Activated naive CD8-positive, alpha-beta T cell treated with anti-CD3 and anti-CD28 coated beads, Interleukin-2, amount 10 ng/mL, durations not matched to agents 7 days and 5 days (primary cell): Measurements from ENCODE around the gene PLXNA1. TPM values are rescaled to one million over a fixed set of nuclear protein-coding genes. Genes with fewer than 3 reads are reported as not detected.

ENCODE experiments used
- ATAC-seq: fragments of 150-1000 bp; cut with Tn5 transposase; one replicate; pipeline ENCODE4 v1.10.0; 2021; ENCODE audit warnings: low read depth, moderate library complexity
- POLR2A ChIA-PET: fragments of 350-600 bp; sonication (Branson Sonifier 250); formaldehyde crosslinking; loops from one replicate; lab custom pipeline; 2021; ENCODE audit warnings: antibody characterized with exemption; lab: Charles Lee
- DNase-seq: peaks from one replicate; pipeline ENCODE4 v3.0.0; 2021
- H3K27ac Mint-ChIP-seq: one replicate; pipeline ENCODE4 v1.8.0; 2022; ENCODE audit warnings: mild to moderate bottlenecking, mixed read lengths
- H3K27me3 Mint-ChIP-seq: one replicate; pipeline ENCODE4 v1.8.0; 2022; ENCODE audit warnings: mild to moderate bottlenecking, moderate library complexity, mixed read lengths
- H3K36me3 Mint-ChIP-seq: one replicate; pipeline ENCODE4 v1.8.0; 2021; ENCODE audit warnings: mild to moderate bottlenecking, mixed read lengths
- H3K4me1 Mint-ChIP-seq: one replicate; pipeline ENCODE4 v1.8.0; 2021; ENCODE audit warnings: mixed read lengths
- H3K4me3 Mint-ChIP-seq: one replicate; pipeline ENCODE4 v1.8.0; 2022; ENCODE audit warnings: mild to moderate bottlenecking, moderate library complexity, mixed read lengths
- H3K9me3 Mint-ChIP-seq: one replicate; pipeline ENCODE4 v1.8.0; 2021; ENCODE audit warnings: mixed read lengths
- total RNA-seq, 2 experiments: library from RNA; stranded (reverse); gene quantifications; one replicate each; pipeline ENCODE4 v1.2.3, GENCODE V29; 2021

PLXNA1 gene
- total RNA-seq, 2 experiments from 2014 or later: 5.7 to 5.8 TPM

DNA sequence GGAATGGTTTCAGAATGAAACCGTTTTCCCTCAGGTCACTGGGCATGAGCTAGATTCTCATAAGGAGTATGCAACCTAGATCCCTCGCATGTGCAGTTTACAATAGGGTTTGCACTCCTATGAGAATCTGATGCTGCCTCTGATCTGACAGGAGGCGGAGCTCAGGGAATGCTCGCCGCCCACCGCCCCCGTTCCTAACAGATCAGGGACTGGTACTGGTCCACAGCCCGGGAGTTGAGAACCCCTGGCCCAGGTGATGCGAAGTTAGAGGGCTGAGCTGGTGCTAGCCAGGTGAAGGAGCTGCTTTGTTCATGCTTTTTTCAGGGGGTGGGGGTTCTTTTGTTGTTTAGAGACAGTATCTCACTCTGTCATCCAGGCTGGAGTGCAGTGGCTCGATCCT lies 15.5 kb upstream of the PLXNA1 start:
- Mint-ChIP-seq H3K9me3 (no peaks in the 10 kb centered on the region), H3K4me1 (peaks cover 2% of the 10 kb centered on the region), H3K27me3 (peaks cover 22% of the 10 kb centered on the region), H3K27ac (no peak overlapping the region), H3K4me3 (no peak overlapping the region), H3K36me3 (no peaks in the 10 kb centered on the region)
- POLR2A ChIA-PET: no interaction called here
- DNase-seq (no peak), ATAC-seq (no peak)

DNA sequence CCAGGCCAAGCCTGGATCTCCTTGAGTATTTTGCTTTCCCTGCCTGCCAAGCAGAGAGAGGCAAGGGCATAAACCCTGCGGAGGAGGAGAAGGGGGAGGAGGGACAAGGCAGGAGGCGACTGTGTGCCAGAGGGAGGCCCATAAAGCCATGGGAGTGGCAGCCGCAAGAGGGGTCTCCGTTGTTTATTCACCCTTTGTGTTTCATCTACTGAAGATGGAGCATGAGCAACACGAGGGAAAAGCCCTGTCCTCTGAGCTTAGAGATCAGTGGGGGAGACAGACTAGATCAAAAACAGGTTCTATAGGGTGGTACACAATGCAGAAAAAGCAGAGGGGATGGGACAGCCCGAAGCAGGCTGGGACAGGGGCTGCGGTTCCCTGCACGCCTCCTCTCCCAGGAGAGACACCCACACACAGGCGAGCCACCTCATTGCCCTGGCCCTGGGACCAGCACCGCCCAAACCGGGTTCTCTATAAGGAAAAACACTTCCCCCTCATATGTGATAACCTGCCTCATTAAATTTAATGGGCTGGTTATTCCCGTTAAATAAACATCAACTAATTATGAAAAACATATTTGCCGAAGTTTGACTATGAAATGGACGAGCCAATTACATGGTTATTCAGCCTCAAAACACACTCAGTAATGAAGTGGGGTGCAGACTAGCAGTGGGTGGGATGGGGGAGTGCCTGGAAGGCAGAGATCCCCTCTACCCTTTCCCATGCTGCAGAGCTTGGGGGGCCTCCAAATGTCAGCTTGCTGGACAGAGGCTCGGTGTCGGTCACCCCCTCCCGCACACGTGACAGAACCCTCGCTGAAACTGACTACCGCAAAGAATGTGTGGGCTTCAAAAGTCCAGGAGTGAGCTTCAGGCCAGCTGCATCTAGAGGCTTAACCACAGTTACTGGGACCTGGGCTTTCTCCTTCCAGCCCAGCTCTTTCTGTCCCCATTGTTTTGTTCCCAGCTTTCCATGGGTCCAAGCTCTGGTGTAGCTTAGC lies 14.2 kb upstream of the PLXNA1 start:
- Mint-ChIP-seq H3K9me3 (no peaks in the 10 kb centered on the region), H3K27me3 (peaks cover 22% of the 10 kb centered on the region), H3K4me3 (no peak overlapping the region), H3K27ac (no peak overlapping the region), H3K36me3 (no peaks in the 10 kb centered on the region), H3K4me1 (peaks cover 2% of the 10 kb centered on the region)
- ATAC-seq (no peak), DNase-seq (no peak)
- POLR2A ChIA-PET: no interaction called here

DNA sequence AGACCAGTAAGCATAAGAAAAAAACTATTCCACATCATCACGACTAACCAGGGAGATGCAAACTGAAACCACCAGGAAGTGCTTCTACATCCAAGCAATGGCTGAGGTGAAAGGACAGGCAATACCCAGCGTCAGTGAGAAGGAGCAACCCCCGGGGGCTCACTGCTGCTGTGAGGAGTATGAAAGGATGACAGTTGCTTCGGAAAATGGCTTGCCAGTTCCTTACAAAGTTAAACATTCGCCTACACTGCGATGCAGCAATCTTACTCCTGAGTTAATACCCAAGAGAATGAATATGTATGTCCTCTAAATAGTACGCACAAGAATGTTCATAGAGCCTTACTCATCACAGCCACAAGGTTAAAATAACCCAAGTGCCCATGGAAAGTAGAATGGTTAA lies 13.3 kb upstream of the PLXNA1 start:
- Mint-ChIP-seq H3K4me3 (no peak overlapping the region), H3K4me1 (peaks cover 2% of the 10 kb centered on the region), H3K36me3 (no peaks in the 10 kb centered on the region), H3K9me3 (peaks cover 2% of the 10 kb centered on the region), H3K27ac (no peak overlapping the region), H3K27me3 (peaks cover 24% of the 10 kb centered on the region)
- DNase-seq (no peak), ATAC-seq (no peak)
- POLR2A ChIA-PET: no interaction called here

DNA sequence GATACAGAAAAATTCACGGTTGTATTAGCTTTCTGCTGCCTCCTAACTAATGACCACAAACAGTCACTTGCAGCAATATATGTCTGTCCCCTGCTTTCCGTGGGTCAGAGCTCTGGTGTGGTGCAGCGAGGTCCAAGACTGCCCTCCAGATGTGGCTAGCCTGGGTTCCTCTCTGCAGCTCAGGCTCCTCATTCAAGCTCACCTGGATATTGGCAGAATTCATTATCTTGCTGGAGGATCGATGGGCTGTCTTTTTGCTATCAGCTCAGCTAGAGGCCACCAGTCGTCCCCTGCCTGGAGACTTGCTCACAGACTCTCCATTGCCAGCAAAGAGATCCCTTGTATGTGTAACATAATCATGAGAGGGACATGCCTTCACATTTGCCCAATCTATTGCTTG lies 12.8 kb upstream of the PLXNA1 start:
- peaks cover 3% of the 10 kb centered on the region for H3K36me3 Mint-ChIP-seq
- DNase-seq (no peak), ATAC-seq (no peak)
- peaks cover 2% of the 10 kb centered on the region for H3K9me3 Mint-ChIP-seq
- no peak overlapping the region for H3K27ac Mint-ChIP-seq
- no peak overlapping the region for H3K4me3 Mint-ChIP-seq
- peaks cover 2% of the 10 kb centered on the region for H3K4me1 Mint-ChIP-seq
- POLR2A ChIA-PET: no interaction called here
- H3K27me3 Mint-ChIP-seq: peaks cover 24% of the 10 kb centered on the region

DNA sequence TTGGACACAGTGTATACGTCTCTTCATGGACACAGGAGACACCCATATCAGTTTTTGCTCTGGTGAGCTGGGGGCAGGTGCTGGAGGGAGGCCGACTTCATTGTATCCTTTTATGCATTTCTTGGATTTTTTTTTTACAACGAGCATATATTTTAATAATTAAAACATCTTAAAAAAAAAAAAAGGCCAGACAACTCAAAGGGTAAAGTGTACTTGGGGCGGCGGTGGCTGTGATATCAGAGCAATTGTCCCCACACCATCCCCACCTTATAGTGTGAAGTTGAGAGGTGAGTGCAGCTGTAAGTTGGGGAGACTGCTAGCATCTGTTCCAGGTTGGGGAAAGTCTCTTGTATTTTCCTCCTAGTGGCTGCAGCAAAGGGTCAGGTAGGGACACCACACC lies 12.0 kb upstream of the PLXNA1 start:
- H3K9me3 Mint-ChIP-seq: peaks cover 2% of the 10 kb centered on the region
- POLR2A ChIA-PET: no interaction called here

DNA sequence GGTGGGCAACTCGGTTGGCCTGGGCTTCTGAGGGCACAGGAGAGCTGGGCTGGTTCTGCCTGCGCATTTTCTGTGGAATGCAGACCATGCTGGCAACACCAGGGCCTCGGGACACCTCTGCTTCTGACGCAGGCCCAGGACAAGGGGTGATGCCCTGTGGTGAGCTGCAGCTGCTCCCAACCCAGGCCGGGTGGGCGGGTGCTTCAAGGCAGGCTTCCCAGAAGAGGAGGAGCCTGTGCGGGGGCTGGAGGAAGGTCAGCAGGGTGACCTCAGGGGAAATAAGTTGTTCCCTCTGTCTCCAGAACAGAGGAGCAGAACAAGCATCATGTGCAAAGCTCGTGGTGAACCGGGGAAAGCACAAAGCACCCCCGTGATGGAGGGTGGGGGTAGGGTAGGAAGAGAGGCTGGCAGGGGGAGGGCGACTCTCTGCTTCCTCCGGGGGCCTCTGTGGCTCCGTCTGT lies 11.0 kb upstream of the PLXNA1 start:
- no peak for DNase-seq
- H3K4me1 Mint-ChIP-seq: no peaks in the 10 kb centered on the region

More for the DNA sequence above, 12.0 kb upstream of the PLXNA1 start:
- ATAC-seq: no peak
- Mint-ChIP-seq H3K4me1 (peaks cover 2% of the 10 kb centered on the region), H3K36me3 (peaks cover 3% of the 10 kb centered on the region), H3K4me3 (no peak overlapping the region), H3K27ac (no peak overlapping the region), H3K27me3 (peaks cover 24% of the 10 kb centered on the region)
- no peak for DNase-seq

DNA sequence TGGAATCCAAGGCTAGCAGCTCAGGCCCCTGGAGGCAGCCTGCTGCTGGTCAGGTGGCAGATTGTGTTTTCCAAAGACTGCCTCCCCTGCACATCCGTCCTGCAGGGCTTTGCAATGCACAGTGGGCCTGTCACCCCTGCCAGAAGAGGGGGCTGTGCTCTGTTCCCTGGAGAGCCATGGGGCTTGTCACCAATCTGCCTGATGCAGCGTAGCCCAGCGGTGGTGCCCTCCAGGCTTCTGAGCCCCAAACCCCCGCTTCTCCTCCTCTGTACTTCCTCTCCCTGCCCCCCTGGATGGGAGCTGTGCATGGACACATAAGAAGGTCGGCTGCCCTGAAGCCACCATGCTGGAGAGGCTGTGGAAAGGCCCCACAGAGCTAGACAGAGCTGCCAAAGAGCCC lies 10.0 kb upstream of the PLXNA1 start:
- H3K9me3 Mint-ChIP-seq: peaks cover 2% of the 10 kb centered on the region
- POLR2A ChIA-PET: no interaction called here
- ATAC-seq (no peak), DNase-seq (no peak)
- no peaks in the 10 kb centered on the region for H3K4me1 Mint-ChIP-seq
- H3K4me3 Mint-ChIP-seq: no peak overlapping the region
- no peak overlapping the region for H3K27ac Mint-ChIP-seq
- peaks cover 24% of the 10 kb centered on the region for H3K27me3 Mint-ChIP-seq
- peaks cover 3% of the 10 kb centered on the region for H3K36me3 Mint-ChIP-seq

More for the DNA sequence above, 11.0 kb upstream of the PLXNA1 start:
- peaks cover 3% of the 10 kb centered on the region for H3K36me3 Mint-ChIP-seq
- ATAC-seq: no peak
- no peak overlapping the region for H3K4me3 Mint-ChIP-seq
- POLR2A ChIA-PET: no interaction called here
- H3K27ac Mint-ChIP-seq: no peak overlapping the region
- H3K9me3 Mint-ChIP-seq: peaks cover 2% of the 10 kb centered on the region
- peaks cover 24% of the 10 kb centered on the region for H3K27me3 Mint-ChIP-seq

DNA sequence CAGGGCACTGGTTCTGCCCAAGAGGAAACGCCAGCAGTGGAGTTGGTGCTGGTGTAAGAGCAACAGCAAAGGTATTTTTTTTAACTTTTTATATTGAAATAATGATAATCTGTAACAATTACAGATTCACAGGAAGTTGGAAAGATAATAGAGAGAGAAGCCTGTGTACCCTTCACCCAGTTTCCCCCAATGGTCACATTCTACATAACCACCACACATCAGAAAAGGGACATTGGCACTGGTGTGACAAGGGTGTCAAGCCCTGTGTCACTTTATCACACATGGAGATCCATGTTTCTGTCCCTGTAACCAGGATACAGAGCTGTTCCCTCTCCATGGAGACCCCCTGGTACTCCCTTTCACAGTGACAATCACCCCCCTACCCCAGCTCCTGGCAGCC lies 9.1 kb upstream of the PLXNA1 start:
- Mint-ChIP-seq H3K9me3 (peaks cover 2% of the 10 kb centered on the region), H3K4me3 (no peak overlapping the region), H3K4me1 (no peaks in the 10 kb centered on the region), H3K27me3 (peaks cover 20% of the 10 kb centered on the region), H3K27ac (no peak overlapping the region), H3K36me3 (peaks cover 3% of the 10 kb centered on the region)
- DNase-seq (no peak), ATAC-seq (no peak)
- POLR2A ChIA-PET: no interaction called here

DNA sequence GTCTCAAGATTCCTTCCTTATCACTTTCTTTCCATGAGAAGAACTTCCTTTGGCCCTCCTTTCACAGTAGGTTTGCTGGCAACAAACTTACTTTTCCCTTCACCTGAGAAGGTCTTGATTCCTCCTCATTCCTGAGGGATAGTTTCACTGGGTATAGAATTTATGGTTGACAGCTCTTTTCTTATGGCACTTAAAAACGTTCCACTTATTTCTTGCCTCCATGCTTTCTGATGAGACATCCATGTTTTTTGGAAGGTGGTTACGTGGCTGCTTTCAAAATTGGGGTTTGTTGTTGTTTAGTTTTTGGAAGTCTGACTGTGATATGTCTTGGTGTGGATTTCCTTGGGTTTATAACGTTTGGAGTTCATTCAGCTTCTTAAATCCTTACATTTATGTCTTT lies 8.2 kb upstream of the PLXNA1 start:
- ATAC-seq (no peak), DNase-seq (no peak)
- no peak overlapping the region for H3K4me3 Mint-ChIP-seq
- H3K27ac Mint-ChIP-seq: no peak overlapping the region
- H3K36me3 Mint-ChIP-seq: peaks cover 3% of the 10 kb centered on the region
- peaks cover 14% of the 10 kb centered on the region for H3K27me3 Mint-ChIP-seq
- H3K9me3 Mint-ChIP-seq: peaks cover 2% of the 10 kb centered on the region
- H3K4me1 Mint-ChIP-seq: peaks cover 5% of the 10 kb centered on the region
- POLR2A ChIA-PET: no interaction called here

DNA sequence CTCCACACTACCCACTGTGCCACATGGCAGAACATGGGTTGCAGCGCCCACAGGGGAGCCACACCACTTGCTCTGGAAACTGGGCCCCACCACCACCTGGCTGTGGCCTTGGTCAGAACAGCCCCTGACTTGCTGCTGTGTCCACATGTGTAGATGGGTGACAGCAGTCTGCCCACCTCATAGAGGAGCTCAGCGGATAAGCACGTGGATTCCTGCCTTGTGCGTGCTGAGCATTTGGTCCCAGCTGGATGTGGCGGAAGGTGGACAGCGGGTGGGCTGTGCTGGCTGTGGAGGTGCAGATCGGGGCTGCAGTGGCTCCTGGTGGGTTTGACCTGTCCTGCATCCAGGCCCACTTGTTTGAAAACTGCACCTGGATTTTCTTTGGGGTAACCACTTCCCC lies 6.0 kb upstream of the PLXNA1 start:
- POLR2A ChIA-PET: no interaction called here
- Mint-ChIP-seq H3K27me3 (peaks cover 13% of the 10 kb centered on the region), H3K9me3 (peaks cover 2% of the 10 kb centered on the region), H3K27ac (no peak overlapping the region), H3K4me3 (no peak overlapping the region), H3K4me1 (peaks cover 9% of the 10 kb centered on the region), H3K36me3 (peaks cover 3% of the 10 kb centered on the region)
- DNase-seq: no peak
- ATAC-seq: no peak

DNA sequence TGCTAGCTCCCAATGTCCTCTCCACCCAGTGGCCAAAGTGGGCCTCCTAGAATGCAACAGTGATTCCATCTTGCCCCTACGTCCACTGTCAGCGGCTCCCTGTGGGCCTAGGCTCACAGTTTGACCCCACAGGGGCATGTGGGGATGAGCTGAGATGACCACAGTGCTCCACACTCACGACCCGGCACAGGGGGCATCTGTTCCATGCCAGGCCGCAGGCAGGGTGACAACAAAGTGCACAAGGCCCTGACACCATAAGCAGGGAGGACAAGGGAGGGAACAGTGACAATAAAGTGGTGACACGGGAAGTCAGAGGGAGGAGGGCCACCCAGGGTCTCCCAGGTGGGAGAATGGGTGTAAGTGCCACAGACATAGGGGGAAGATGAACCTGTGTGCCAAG lies 5.1 kb upstream of the PLXNA1 start:
- H3K36me3 Mint-ChIP-seq: peaks cover 3% of the 10 kb centered on the region

DNA sequence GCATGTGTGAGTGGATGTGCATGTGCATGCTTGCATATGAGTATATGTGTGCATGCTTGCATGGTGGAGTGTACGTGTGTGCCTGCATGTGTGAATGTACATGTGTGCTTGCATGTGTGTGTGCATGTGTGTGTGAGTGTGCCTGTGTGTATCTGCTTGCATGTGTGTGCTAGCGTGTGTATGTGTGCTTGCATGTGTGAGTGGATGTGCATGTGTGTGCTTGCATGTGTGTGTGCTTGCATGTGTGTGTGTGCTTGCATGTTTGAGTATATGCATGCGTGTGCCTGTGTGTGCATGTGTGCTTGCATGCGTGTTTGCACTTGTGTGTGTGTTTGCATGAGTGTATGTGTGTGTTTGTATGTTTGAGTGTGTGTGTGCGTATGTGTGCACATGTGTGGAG lies 4.6 kb upstream of the PLXNA1 start:
- POLR2A ChIA-PET: no interaction called here
- no peak for DNase-seq
- H3K36me3 Mint-ChIP-seq: peaks cover 3% of the 10 kb centered on the region
- H3K4me1 Mint-ChIP-seq: peaks cover 14% of the 10 kb centered on the region
- no peak for ATAC-seq
- H3K9me3 Mint-ChIP-seq: peaks cover 2% of the 10 kb centered on the region
- H3K27me3 Mint-ChIP-seq: peaks cover 13% of the 10 kb centered on the region
- H3K4me3 Mint-ChIP-seq: no peak overlapping the region
- H3K27ac Mint-ChIP-seq: no peak overlapping the region

More for the DNA sequence above, 5.1 kb upstream of the PLXNA1 start:
- POLR2A ChIA-PET: no interaction called here
- H3K27ac Mint-ChIP-seq: no peak overlapping the region
- H3K4me1 Mint-ChIP-seq: peaks cover 14% of the 10 kb centered on the region
- peaks cover 2% of the 10 kb centered on the region for H3K9me3 Mint-ChIP-seq
- H3K4me3 Mint-ChIP-seq: no peak overlapping the region
- H3K27me3 Mint-ChIP-seq: peaks cover 13% of the 10 kb centered on the region
- ATAC-seq: no peak
- DNase-seq: no peak

DNA sequence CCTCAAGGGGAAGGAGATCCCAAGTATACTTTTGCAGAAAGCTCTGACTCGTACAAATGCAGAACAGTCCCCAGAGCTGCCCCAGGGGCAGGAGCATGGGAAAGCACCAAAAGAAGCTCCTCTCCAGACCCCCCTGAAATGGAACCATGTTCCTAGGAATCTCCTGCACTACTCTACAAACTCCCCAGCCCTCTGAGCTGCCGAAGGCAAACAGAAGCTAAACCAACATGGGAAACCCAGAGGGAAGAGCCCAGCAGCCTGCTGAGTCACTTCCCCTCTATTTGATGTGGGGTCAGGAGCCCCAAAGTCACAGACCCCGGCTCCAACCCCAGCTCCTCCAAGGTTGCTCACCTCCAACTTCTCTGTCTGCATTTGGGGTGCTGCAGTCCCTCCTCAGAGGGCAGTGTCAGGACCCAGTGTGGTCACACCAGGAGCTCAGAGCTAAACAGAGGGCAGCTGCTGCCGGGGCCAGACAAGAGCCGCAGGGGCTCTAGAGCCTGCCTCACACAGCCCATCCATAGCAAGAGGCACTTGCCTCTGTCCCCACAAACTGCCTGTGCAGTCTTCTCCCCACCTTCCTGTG lies 3.8 kb upstream of the PLXNA1 start:
- H3K4me1 Mint-ChIP-seq: peaks cover 14% of the 10 kb centered on the region
- H3K9me3 Mint-ChIP-seq: peaks cover 1% of the 10 kb centered on the region
- ATAC-seq: no peak
- peaks cover 11% of the 10 kb centered on the region for H3K27me3 Mint-ChIP-seq
- H3K27ac Mint-ChIP-seq: no peak overlapping the region
- H3K36me3 Mint-ChIP-seq: peaks cover 3% of the 10 kb centered on the region
- POLR2A ChIA-PET: no interaction called here
- no peak overlapping the region for H3K4me3 Mint-ChIP-seq
- DNase-seq: no peak
